Measurements from ENCODE around the gene MEIS1. TPM values are rescaled to one million over a fixed set of nuclear protein-coding genes. Genes with fewer than 3 reads are reported as not detected.
A peak's percentile ranks its signal among the peaks of the same experiment; 100 is the strongest.

Gene MEIS1
- total RNA-seq, 1 experiment from 2014 or later = 0.28 TPM

DNA sequence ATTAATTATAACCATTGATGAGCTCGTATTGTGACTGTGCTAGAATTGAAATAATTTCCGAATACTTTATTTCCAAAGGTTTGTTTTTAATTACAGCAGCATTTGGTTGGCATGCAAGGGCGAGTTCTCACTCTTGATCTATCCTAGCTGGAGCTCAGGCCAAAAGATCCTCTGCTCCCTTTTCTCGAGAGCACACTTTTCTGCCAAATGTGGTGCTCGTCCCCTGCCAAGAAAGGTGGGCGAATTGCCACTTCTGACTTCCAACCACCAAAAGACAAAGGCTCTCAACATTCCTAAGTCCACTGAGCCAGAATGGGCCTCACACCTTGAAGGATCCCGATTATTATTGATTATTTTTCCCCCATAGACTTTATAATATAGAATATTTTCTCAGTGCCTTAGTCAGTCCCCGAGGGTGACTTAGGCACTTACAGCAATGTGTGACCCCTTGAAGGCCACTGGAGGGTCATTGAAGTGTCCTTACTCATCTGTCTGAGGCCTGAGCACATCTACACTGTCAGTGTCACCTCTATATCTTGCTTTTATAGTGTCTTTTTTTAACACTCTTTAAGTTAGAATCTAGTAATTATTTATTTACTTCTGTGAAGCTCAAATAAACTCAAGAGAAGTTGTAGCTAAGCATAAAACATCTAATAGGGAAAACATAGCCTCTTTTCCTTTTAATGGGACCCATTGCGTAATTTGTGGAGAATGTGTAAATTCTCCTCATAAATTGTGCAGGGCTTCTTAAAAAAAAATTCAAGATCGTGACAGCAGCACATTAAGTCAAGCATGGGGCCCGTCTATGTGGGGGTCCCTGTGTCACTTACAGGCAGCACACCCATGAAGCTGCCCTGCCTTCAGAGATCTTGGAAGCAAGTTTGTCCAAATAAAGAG is 98.3 kb downstream of the MEIS1 start:
- no peak for DNase-seq
- Histone ChIP-seq H3K36me3 (replicated peaks; ENCODE audit: control insufficient read depth, insufficient read depth, low read length) (no peaks in the 10 kb centered on the region), H3K27me3 (ENCODE audit: control insufficient read depth, insufficient read depth, low read length) (no peaks in the 10 kb centered on the region), H3K4me3 (ENCODE audit: insufficient read depth, low read depth, low read length) (no peak overlapping the region)

DNA sequence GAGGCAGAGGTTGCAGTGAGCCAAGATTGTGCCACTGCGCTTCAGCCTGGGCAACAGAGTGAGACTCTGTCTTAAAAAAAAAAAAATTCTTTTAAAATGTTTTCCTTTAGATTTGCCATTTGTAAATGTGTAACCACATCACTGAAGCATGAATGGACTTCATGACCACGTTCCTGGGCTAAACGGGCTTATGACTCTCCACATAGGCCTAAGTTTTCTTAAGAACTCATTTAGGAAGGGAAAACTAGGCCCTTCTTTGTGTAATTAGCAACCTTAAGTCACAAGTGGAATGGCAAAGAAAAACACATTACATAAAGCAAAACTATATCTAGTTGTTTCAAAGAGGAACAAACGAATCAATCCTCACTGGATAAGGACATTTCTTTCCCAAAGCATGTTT is 99.5 kb downstream of the MEIS1 start:
- H3K4me3 ChIP-seq (ENCODE audit: insufficient read depth, low read depth, low read length) = no peak overlapping the region
- H3K27me3 ChIP-seq (ENCODE audit: control insufficient read depth, insufficient read depth, low read length) = no peaks in the 10 kb centered on the region
- DNase-seq = no peak
- no peaks in the 10 kb centered on the region for H3K36me3 ChIP-seq (replicated peaks; ENCODE audit: control insufficient read depth, insufficient read depth, low read length)

DNA sequence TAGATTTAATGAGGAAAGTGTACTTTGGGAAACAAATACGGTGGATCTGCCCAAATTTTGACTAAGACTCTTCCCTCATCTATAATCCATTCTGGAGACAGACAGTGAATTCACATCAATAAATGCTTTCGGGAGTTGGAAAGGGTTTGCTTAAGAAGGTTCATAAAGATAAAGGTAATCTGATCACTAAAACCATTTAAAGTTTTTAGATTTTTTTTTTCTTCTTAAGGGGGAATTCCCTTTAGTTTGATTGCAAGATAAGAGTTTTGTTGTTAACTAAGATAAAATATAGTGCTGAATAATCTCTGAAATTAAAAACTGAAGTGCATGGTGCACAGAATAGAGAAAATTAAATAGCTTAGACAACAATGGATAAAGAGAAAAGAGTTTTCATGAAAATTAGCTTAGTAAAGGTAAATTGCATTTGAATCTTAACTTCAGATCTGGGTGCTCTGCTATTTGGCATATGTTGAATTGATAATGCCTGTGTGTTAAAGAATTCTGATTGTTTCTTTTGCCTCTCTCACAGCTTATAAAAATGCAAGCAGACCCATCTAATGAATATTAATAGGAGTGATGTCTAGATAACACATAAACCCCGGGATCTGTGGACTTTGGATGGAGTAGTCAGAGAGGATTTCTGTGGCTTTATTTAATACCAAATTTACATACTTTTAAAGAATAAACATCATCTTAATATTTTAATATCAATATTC is 100.8 kb downstream of the MEIS1 start:
- Histone ChIP-seq H3K36me3 (replicated peaks; ENCODE audit: control insufficient read depth, insufficient read depth, low read length) (no peaks in the 10 kb centered on the region), H3K4me3 (ENCODE audit: insufficient read depth, low read depth, low read length) (no peak overlapping the region), H3K27me3 (ENCODE audit: control insufficient read depth, insufficient read depth, low read length) (no peaks in the 10 kb centered on the region)
- no peak for DNase-seq

DNA sequence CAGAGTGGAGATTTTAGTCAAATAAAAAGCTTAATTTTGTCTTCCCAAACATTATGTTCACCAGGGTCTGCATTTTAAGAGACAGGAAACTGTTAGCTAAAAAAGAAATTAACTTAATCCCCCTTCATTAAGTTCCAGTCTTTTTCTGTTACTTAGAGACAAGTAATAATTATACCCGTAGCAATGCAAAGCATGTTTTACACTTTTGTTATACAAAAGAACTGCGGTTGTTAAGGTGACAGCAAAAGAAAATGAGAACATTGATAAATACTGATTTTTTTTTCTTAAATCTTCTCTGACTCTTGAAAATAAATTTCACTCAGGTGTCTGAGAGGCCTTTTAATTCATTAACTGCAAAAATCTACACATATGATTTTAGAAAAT is 101.4 kb downstream of the MEIS1 start:
- no peak for DNase-seq
- Histone ChIP-seq H3K36me3 (replicated peaks; ENCODE audit: control insufficient read depth, insufficient read depth, low read length) (no peaks in the 10 kb centered on the region), H3K4me3 (ENCODE audit: insufficient read depth, low read depth, low read length) (no peak overlapping the region), H3K27me3 (ENCODE audit: control insufficient read depth, insufficient read depth, low read length) (no peaks in the 10 kb centered on the region)

DNA sequence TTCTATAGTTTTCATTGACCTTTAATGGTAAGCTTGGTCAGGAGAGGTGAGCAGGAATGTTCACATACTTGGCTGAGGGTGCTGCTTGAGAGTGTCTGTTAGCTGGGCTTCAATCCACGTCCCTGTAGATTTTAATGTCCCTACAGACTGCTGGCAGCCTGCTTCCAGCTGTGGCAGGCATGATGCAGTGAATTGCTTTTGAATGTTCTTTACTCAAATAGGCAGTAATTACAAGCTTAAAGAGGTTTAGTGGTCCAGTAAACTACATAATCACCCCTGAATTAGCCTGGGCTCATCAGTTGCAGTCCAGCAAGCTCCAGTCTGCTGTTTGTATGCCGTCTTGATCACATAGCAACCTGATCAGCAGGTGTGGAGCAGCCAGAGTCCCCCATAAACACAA is 102.1 kb downstream of the MEIS1 start:
- H3K4me3 ChIP-seq (ENCODE audit: insufficient read depth, low read depth, low read length) = no peak overlapping the region
- DNase-seq = peak; percentile 16
- no peaks in the 10 kb centered on the region for H3K36me3 ChIP-seq (replicated peaks; ENCODE audit: control insufficient read depth, insufficient read depth, low read length)
- no peaks in the 10 kb centered on the region for H3K27me3 ChIP-seq (ENCODE audit: control insufficient read depth, insufficient read depth, low read length)

DNA sequence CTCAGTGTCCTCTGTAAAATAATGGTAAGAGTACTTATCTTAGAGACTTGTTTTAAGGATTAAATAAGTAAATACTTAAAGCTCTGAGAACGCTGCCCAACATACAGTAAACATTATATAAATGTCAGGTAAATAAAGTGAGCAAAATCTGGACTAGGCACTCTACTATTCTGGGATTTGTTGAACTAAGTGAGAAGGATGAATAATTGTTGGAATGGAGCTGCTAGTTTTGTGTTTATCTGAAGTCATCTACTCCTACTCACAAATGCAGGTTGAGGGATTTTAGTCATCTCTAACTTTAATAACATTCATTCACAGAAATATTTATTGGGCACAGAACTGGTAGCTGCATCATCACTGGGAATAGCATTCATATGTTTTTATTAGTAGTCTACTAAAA is 103.4 kb downstream of the MEIS1 start:
- Histone ChIP-seq H3K27me3 (ENCODE audit: control insufficient read depth, insufficient read depth, low read length) (no peaks in the 10 kb centered on the region), H3K4me3 (ENCODE audit: insufficient read depth, low read depth, low read length) (no peak overlapping the region), H3K36me3 (replicated peaks; ENCODE audit: control insufficient read depth, insufficient read depth, low read length) (no peaks in the 10 kb centered on the region)
- DNase-seq = no peak

DNA sequence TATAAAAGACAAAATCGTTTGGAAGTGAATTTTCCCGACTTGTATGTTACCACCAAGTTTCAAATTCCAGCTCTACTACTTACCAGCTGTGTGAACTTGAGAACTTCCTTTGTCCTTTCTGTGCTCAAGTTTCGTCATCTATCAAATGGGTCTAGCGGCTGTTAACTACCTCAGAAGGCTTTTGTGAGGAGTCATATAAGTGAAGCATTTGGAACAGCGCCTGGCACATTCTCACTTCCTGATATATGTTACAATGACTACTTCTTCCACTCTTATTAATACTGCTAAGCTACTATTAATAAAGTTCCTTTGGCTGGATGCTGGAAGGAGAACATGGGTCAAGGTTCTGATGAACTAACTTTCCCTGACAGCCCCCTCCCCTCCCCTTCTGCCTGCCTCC is 104.5 kb downstream of the MEIS1 start:
- DNase-seq = no peak
- H3K27me3 ChIP-seq (ENCODE audit: control insufficient read depth, insufficient read depth, low read length) = no peaks in the 10 kb centered on the region
- no peaks in the 10 kb centered on the region for H3K36me3 ChIP-seq (replicated peaks; ENCODE audit: control insufficient read depth, insufficient read depth, low read length)
- no peak overlapping the region for H3K4me3 ChIP-seq (ENCODE audit: insufficient read depth, low read depth, low read length)

DNA sequence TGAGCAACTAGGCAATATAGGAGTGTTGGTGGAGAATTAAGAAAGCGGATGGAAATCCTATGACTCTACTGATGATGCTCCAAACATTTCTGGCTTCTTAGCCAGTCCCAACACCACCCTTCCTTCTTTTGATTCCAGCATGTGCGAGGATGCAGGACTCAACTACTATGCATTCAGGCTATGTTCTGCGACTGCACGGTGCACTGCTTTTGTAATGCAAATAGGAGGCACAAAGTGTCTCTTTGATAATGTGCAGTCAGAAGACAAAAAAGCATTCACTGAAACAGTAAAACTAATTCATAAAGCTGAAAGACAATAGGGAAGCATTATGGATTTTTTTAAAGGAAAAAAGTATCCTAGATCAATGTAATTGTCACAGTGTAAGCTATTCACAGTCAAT is 106.7 kb downstream of the MEIS1 start:
- Histone ChIP-seq H3K4me3 (ENCODE audit: insufficient read depth, low read depth, low read length) (no peak overlapping the region), H3K36me3 (replicated peaks; ENCODE audit: control insufficient read depth, insufficient read depth, low read length) (no peaks in the 10 kb centered on the region), H3K27me3 (ENCODE audit: control insufficient read depth, insufficient read depth, low read length) (no peaks in the 10 kb centered on the region)
- DNase-seq = no peak

DNA sequence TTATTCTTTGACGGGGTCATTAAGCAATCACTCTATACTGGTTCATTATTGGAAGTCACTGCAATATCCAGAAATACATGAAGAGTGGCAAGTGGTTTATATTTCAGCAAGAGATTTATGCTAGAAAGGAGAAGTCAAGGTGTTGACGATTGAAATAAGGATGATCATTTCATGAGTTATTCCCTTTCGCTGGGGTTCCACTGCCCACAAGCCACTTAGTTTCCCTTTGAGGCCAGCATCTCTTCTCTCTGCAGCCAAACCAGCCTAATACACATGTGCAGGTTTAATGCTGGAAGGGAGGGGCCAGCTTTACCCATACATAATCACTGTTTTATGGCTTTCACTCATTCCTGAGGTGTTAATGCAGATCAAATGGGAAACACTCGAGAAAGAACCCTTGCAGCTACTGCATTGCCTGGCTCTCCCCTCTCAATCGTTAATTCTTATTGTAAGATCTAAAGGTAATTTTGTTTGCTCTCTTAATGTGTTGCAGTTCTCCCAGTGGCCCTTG is 108.4 kb downstream of the MEIS1 start:
- Histone ChIP-seq H3K27me3 (ENCODE audit: control insufficient read depth, insufficient read depth, low read length) (no peaks in the 10 kb centered on the region), H3K4me3 (ENCODE audit: insufficient read depth, low read depth, low read length) (no peak overlapping the region)

DNA sequence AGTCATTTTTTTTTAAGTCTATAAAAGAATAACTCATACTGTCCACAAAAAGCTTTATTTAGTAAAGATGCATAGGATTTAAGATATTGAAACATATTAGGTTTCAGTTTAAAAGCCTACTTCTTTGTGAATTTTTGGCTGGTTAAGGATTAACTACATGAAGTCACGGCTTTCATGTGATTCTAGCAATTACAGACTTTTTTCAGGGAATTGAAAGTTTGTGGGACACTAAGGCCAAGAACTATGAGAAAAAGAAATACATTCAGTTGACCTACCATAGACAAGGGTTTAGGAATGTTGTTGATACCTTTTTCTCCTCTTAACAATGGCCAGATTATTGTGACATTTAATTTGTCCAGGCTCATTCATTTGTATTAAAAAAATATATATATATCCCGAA is 109.3 kb downstream of the MEIS1 start:
- Histone ChIP-seq H3K4me3 (ENCODE audit: insufficient read depth, low read depth, low read length) (no peak overlapping the region), H3K36me3 (replicated peaks; ENCODE audit: control insufficient read depth, insufficient read depth, low read length) (no peaks in the 10 kb centered on the region), H3K27me3 (ENCODE audit: control insufficient read depth, insufficient read depth, low read length) (no peaks in the 10 kb centered on the region)
- no peak for DNase-seq

More for the DNA sequence above, 108.4 kb downstream of the MEIS1 start:
- DNase-seq = no peak
- no peaks in the 10 kb centered on the region for H3K36me3 ChIP-seq (replicated peaks; ENCODE audit: control insufficient read depth, insufficient read depth, low read length)

DNA sequence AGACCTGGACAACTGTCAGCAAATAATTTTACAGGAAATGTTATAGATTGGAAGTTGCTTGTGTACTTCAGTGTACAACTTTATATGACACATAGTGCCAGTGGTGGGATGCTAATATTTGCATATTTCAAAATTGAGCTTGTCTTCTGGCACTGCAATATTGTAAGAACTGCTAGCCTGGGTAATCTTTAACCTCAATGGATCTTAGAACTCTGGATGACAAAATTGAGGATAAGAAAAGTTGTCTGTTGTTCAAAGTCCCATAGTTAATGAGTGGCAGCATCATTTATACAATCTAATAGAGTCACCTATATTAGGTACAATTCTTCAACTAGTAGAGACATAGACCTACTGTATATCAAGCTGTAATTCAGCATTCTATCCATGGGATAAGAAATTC is 110.3 kb downstream of the MEIS1 start:
- no peaks in the 10 kb centered on the region for H3K36me3 ChIP-seq (replicated peaks; ENCODE audit: control insufficient read depth, insufficient read depth, low read length)
- H3K4me3 ChIP-seq (ENCODE audit: insufficient read depth, low read depth, low read length) = no peak overlapping the region
- DNase-seq = no peak
- no peaks in the 10 kb centered on the region for H3K27me3 ChIP-seq (ENCODE audit: control insufficient read depth, insufficient read depth, low read length)

DNA sequence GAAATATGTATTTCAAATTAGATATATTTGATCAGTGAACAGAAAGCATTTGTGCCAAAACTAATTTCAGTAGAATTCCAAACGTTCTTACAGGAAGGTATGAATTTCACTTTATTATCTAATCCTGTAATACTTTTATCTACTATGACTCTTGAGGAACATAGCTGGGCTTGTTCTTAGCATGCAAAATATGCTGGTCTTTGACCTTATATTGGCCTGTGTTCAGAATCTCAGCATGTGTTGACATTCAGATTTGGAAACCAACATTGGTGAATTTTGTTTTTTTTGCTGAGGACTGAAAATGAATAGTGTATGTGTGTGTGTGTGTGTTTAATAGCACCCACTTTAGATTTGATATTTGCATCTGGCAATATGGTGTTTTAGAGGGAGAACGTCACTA is 112.2 kb downstream of the MEIS1 start:
- Histone ChIP-seq H3K36me3 (replicated peaks; ENCODE audit: control insufficient read depth, insufficient read depth, low read length) (no peaks in the 10 kb centered on the region), H3K27me3 (ENCODE audit: control insufficient read depth, insufficient read depth, low read length) (no peaks in the 10 kb centered on the region), H3K4me3 (ENCODE audit: insufficient read depth, low read depth, low read length) (no peak overlapping the region)
- no peak for DNase-seq

DNA sequence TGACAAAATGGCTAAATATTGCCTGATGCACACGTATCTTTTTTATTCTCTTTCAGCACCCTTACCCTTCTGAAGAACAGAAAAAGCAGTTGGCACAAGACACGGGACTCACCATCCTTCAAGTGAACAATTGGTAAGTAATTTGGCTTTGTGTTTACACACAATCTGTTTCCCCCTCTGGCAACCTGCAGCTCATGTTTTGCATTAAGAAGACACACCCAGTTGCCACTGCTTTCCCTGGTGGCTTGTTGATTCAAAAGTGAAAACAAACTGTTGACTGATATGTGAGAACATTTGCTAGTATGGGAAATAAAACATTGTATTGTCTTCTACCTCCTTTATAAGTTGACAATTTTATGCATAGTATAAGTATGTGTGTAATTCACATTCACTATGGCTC is 113.0 kb downstream of the MEIS1 start:
- H3K36me3 ChIP-seq (replicated peaks; ENCODE audit: control insufficient read depth, insufficient read depth, low read length) = no peaks in the 10 kb centered on the region
- no peak overlapping the region for H3K4me3 ChIP-seq (ENCODE audit: insufficient read depth, low read depth, low read length)
- no peaks in the 10 kb centered on the region for H3K27me3 ChIP-seq (ENCODE audit: control insufficient read depth, insufficient read depth, low read length)
- DNase-seq = no peak

DNA sequence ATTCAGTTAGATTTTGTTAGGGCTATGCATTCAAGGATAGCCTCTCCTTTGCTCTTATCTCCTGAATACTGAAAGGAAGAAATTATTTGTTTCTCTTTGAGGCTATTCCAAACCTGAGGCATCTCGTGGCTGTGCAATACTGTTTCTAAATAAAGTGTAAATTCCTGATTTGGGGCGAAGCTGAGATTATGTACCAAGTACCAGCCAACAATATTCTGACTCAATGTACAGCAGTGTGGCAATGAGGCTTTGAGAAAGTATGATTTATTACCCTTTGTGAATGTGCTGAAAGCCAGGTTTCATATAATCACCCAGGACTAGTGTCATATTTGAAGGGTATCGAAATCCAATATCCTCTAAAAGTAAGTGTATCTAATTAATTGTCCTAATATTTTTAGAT is 113.5 kb downstream of the MEIS1 start:
- H3K36me3 ChIP-seq (replicated peaks; ENCODE audit: control insufficient read depth, insufficient read depth, low read length) = no peaks in the 10 kb centered on the region
- no peak for DNase-seq
- H3K27me3 ChIP-seq (ENCODE audit: control insufficient read depth, insufficient read depth, low read length) = no peaks in the 10 kb centered on the region
- H3K4me3 ChIP-seq (ENCODE audit: insufficient read depth, low read depth, low read length) = no peak overlapping the region

DNA sequence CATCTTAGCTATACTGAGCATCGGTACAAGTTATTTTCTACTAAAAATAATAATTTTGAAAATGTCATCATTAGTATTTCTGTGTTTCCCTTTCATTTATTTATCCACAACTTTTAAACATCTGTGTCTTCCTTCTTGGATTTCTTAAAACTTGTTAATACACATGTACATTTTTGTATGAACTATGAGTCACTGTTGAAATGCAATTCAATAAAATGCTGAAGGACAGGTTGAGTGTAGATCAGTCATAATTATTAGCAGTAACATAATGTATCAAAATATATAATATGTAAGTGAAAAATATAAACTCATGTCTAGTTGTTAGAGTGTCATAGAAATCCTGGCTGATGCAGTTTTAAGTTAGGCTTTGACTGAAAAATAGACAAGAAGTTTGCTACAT is 115.9 kb downstream of the MEIS1 start:
- no peak for DNase-seq
- no peak overlapping the region for H3K4me3 ChIP-seq (ENCODE audit: insufficient read depth, low read depth, low read length)
- no peaks in the 10 kb centered on the region for H3K27me3 ChIP-seq (ENCODE audit: control insufficient read depth, insufficient read depth, low read length)
- no peaks in the 10 kb centered on the region for H3K36me3 ChIP-seq (replicated peaks; ENCODE audit: control insufficient read depth, insufficient read depth, low read length)
